NT2/D1 (cell line): Measurements from ENCODE around the gene KIAA0586.

ENCODE experiments used
- SUZ12 ChIP-seq: IDR thresholded peaks from 2 replicates; pipeline ENCODE4 v1.6.1; 2011; ENCODE audit not compliant: insufficient read length, insufficient read depth; ENCODE audit errors: extremely low read depth
- YY1 ChIP-seq: IDR thresholded peaks from 2 replicates; pipeline ENCODE4 v1.6.1; 2011; ENCODE audit not compliant: insufficient read length, insufficient read depth

- no peak for TF ChIP-seq YY1
- TF ChIP-seq SUZ12 = no peak
Observed at GRCh38 chr14:58541633-58542022, 114.1 kb downstream of the KIAA0586 start.
